ENCODE data around the gene AKAP13. TPM values are rescaled to one million over a fixed set of nuclear protein-coding genes. Genes with fewer than 3 reads are reported as not detected.

AKAP13 gene
- total RNA-seq, 1 experiment from 2014 or later = 47.3 TPM

GRCh38 chr15:85523530-85523929 lies 143.1 kb downstream of the AKAP13 start:
- Histone ChIP-seq H3K18ac (ENCODE audit: insufficient read length, low read depth, low read length) (no peak overlapping the region), H3K79me2 (ENCODE audit: insufficient read depth, low read length) (no peaks in the 10 kb centered on the region), H4K91ac (ENCODE audit: insufficient read length, low read depth, low read length) (no peak overlapping the region), H4K5ac (ENCODE audit: insufficient read length, low read depth, low read length) (no peak overlapping the region), H3K79me1 (ENCODE audit: insufficient read depth, low read depth, low read length, poor library complexity, severe bottlenecking) (no peaks in the 10 kb centered on the region), H3T11ph (ENCODE audit: low read length) (no peak overlapping the region), H2BK12ac (ENCODE audit: insufficient read length, low read depth, low read length) (no peak overlapping the region), H3K23ac (ENCODE audit: insufficient read length, low read depth, low read length) (no peak overlapping the region), H2AFZ (ENCODE audit: low read length) (no peak overlapping the region), H3K27ac (ENCODE audit: insufficient read length, low read depth, low read length) (no peak overlapping the region), H3K14ac (ENCODE audit: insufficient read depth, low read length) (no peak overlapping the region), H3K27me3 (ENCODE audit: insufficient read depth, low read length) (no peaks in the 10 kb centered on the region), H3K56ac (ENCODE audit: insufficient read length, low read depth, low read length) (no peak overlapping the region), H3K4ac (ENCODE audit: low read depth, low read length) (no peak overlapping the region), H3K9ac (ENCODE audit: extremely low read depth, insufficient read length, low read length) (no peak overlapping the region), H3K9me3 (ENCODE audit: control insufficient read depth, low read depth, low read length) (no peaks in the 10 kb centered on the region), H3K23me2 (ENCODE audit: insufficient read length, low read depth, low read length, poor library complexity, severe bottlenecking) (no peaks in the 10 kb centered on the region), H3K4me1 (ENCODE audit: insufficient read depth, low read length) (no peaks in the 10 kb centered on the region), H4K20me1 (ENCODE audit: control insufficient read depth, insufficient read depth, insufficient read length) (no peaks in the 10 kb centered on the region), H4K8ac (replicated peaks; ENCODE audit: insufficient read length, low read depth, low read length) (no peak overlapping the region), H3K4me2 (ENCODE audit: insufficient read depth, insufficient read length, low read length) (no peak overlapping the region), H2BK5ac (ENCODE audit: insufficient read length, low read length) (no peak overlapping the region), H2BK15ac (ENCODE audit: low read depth, low read length) (no peak overlapping the region), H2BK20ac (ENCODE audit: low read depth, low read length, poor library complexity, severe bottlenecking) (no peak overlapping the region), H2BK120ac (ENCODE audit: low read depth, low read length, poor library complexity, severe bottlenecking) (no peak overlapping the region), H2AK5ac (ENCODE audit: insufficient read length, low read length) (no peak overlapping the region)
- no CpG with 5 or more reads among the region's 4 CpGs for WGBS (ENCODE audit: extremely low coverage, insufficient read length, low lambda C conversion rate)
- peaks cover 2 to 20% (median 7%) of the 10 kb centered on the region in 3 experiments; a peak in 4 of 7 replicates for H3K36me3 Mint-ChIP-seq (ENCODE audit: insufficient read depth in 1 of 3, low read depth in 3 of 3)
- H3K27me3 Mint-ChIP-seq (ENCODE audit: low read depth) = no peaks in the 10 kb centered on the region
- TF ChIP-seq CTCF (conservative IDR thresholded peaks at IDR 0.05) = no peak
- peak overlapping the region in 2 of 3 experiments; percentile 3 to 19; a peak in 2 of 7 replicates for H3K27ac Mint-ChIP-seq
- no peaks in the 10 kb centered on the region for H3K9me3 Mint-ChIP-seq
- no peak overlapping the region for H3K4me3 Mint-ChIP-seq
- DNase-seq = no peak
- H3K4me1 Mint-ChIP-seq = peaks cover 20 to 21% of the 10 kb centered on the region in 2 experiments
